SK-N-MC (cell line): ENCODE results near the gene JMJD6.

Experiments
- EZH2 ChIP-seq: fragments of 200-600 bp; sonication (generic); IDR thresholded peaks from one replicate; pipeline ENCODE4 v1.6.1; 2017; ENCODE audit warnings: antibody characterized with exemption
- FOXP2 ChIP-seq: optimal IDR thresholded peaks from 2 replicates; pipeline ENCODE3; 2011; ENCODE audit warnings: mild to moderate bottlenecking, moderate library complexity; ENCODE audit not compliant: insufficient read depth; ENCODE audit errors: extremely low read length, control extremely low read depth
- POLR2AphosphoS5 ChIP-seq: IDR thresholded peaks from 2 replicates; pipeline ENCODE4 v1.6.1; 2012; ENCODE audit warnings: mild to moderate bottlenecking, low read depth, low read length, borderline replicate concordance

DNA sequence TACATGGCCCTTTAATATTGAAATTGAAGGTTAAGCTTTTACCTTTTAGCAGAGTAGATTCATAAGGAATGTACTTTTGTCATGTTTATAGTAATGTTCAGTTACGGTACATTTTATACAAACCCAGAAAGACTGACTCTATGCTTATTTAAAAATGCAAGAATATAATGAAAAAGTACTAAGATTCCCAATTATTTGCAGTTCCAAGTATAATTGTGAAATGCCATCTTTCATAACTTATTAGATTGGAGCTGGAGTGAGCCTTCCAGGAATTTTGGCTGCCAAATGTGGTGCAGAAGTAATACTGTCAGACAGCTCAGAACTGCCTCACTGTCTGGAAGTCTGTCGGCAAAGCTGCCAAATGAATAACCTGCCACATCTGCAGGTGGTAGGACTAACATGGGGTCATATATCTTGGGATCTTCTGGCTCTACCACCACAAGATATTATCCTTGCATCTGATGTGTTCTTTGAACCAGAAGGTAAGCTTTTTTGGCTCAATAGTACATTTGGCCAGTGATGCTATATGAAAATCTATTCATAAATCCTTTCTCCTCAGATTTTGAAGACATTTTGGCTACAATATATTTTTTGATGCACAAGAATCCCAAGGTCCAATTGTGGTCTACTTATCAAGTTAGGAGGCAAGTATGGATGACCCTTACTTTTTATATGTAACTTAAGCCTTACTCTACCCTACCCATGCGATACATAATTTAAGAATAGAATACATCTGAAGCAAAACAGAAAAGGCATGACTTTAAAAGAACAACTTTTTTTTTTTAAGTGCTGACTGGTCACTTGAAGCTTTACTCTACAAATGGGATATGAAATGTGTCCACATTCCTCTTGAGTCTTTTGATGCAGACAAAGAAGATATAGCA is 6.6 kb upstream of the JMJD6 start:
- TF ChIP-seq EZH2 (no peak), POLR2AphosphoS5 (peak; percentile 20; the same call in 1 of the 2 replicates), FOXP2 (no peak)
